Measurements from ENCODE around the gene TMEM31.

Gene TMEM31

GRCh38 chrX:103688946-103689345, 21.8 kb upstream of the TMEM31 start:
- no peak overlapping the region for H3K4me3 ChIP-seq (ENCODE audit: low read length)
- peak; percentile 31 for DNase-seq (ENCODE audit: low read depth)
- peak; percentile 50 for TF ChIP-seq CTCF (IDR thresholded peaks at IDR 0.05; ENCODE audit: insufficient read depth, low read depth, low read length, missing control alignments)

GRCh38 chrX:103691059-103691458, 19.6 kb upstream of the TMEM31 start:
- no peak for DNase-seq (ENCODE audit: low read depth)
- no peak for TF ChIP-seq CTCF (IDR thresholded peaks at IDR 0.05; ENCODE audit: insufficient read depth, low read depth, low read length, missing control alignments)
- no peak overlapping the region for H3K4me3 ChIP-seq (ENCODE audit: low read length)

GRCh38 chrX:103697687-103698086, 13.0 kb upstream of the TMEM31 start:
- H3K4me3 ChIP-seq (ENCODE audit: low read length), result no peak overlapping the region
- no peak for TF ChIP-seq CTCF (IDR thresholded peaks at IDR 0.05; ENCODE audit: insufficient read depth, low read depth, low read length, missing control alignments)
- DNase-seq (ENCODE audit: low read depth), result no peak

GRCh38 chrX:103699243-103699642, 11.5 kb upstream of the TMEM31 start:
- DNase-seq (ENCODE audit: low read depth), result no peak
- H3K4me3 ChIP-seq (ENCODE audit: low read length), result no peak overlapping the region
- no peak for TF ChIP-seq CTCF (IDR thresholded peaks at IDR 0.05; ENCODE audit: insufficient read depth, low read depth, low read length, missing control alignments)

- no peak for DNase-seq (ENCODE audit: low read depth)
- no peak for TF ChIP-seq CTCF (IDR thresholded peaks at IDR 0.05; ENCODE audit: insufficient read depth, low read depth, low read length, missing control alignments)
- H3K4me3 ChIP-seq (ENCODE audit: low read length), result no peak overlapping the region
Observed at GRCh38 chrX:103704863-103705262, 5.8 kb upstream of the TMEM31 start.

- TF ChIP-seq CTCF (IDR thresholded peaks at IDR 0.05; ENCODE audit: insufficient read depth, low read depth, low read length, missing control alignments), result no peak
- DNase-seq (ENCODE audit: low read depth), result peak; percentile 77
- no peak overlapping the region for H3K4me3 ChIP-seq (ENCODE audit: low read length)
Observed at GRCh38 chrX:103716962-103717361, 6.3 kb downstream of the TMEM31 start.

GRCh38 chrX:103718120-103718519, 7.4 kb downstream of the TMEM31 start:
- no peak overlapping the region for H3K4me3 ChIP-seq (ENCODE audit: low read length)
- no peak for TF ChIP-seq CTCF (IDR thresholded peaks at IDR 0.05; ENCODE audit: insufficient read depth, low read depth, low read length, missing control alignments)
- no peak for DNase-seq (ENCODE audit: low read depth)
